B cell (primary cell): Measurements from ENCODE around the gene HSD17B2. TPM values are rescaled to one million over a fixed set of nuclear protein-coding genes. Genes with fewer than 3 reads are reported as not detected.

Source experiments
- ATAC-seq: fragments of 200-7000 bp; cut with Tn5 transposase; one replicate; pipeline ENCODE4 v1.10.0; 2021; ENCODE audit warnings: low read depth, mild to moderate bottlenecking, moderate number of reproducible peaks, moderate library complexity
- CTCF ChIA-PET: fragments of 350-600 bp; sonication (Branson Sonifier 250); formaldehyde crosslinking; loops from one replicate; lab custom pipeline; 2021; ENCODE audit warnings: antibody characterized with exemption, inconsistent platforms; lab: Charles Lee
- POLR2A ChIA-PET: fragments of 350-600 bp; sonication (Branson Sonifier 250); formaldehyde crosslinking; loops from one replicate; lab custom pipeline; 2021; ENCODE audit warnings: antibody characterized with exemption; lab: Charles Lee
- DNase-seq: peaks from one replicate; pipeline ENCODE4 v3.0.0; 2013
- H2AFZ ChIP-seq: 2 replicates; pipeline ENCODE4 v1.6.1; 2012; ENCODE audit warnings: mild to moderate bottlenecking, low read depth, low read length; ENCODE audit not compliant: insufficient read depth, poor library complexity, severe bottlenecking
- H3K27ac ChIP-seq, 2 donors: 1 replicate in 1 of 2; 2 replicates in 1 of 2; pipeline ENCODE4 v1.5.1; 2012 to 2013; ENCODE audit warnings: low read length in 2 of 2, mild to moderate bottlenecking in 2 of 2, moderate library complexity in 1 of 2
- H3K27me3 ChIP-seq, 4 experiments: fragments of 200-600 bp in 1 of 4; sonication (generic) in 1 of 4; replicated peaks in 1 of 4; 1 replicate in 2 of 4; 2 replicates in 2 of 4; pipeline versions ENCODE4 v1.6.1 to v1.7.0; 2013 to 2016; ENCODE audit warnings: low read length in 3 of 4, mild to moderate bottlenecking in 2 of 4, mixed read lengths in 1 of 4, moderate library complexity in 1 of 4; ENCODE audit not compliant: insufficient read depth in 4 of 4, control insufficient read depth in 3 of 4; ENCODE audit errors: control extremely low read depth in 1 of 4
- H3K36me3 ChIP-seq, 2 experiments: replicated peaks in 1 of 2; 1 replicate in 1 of 2; 2 replicates in 1 of 2; pipeline versions ENCODE4 v1.6.1 to v1.7.1; 2013; ENCODE audit warnings: low read length in 1 of 2; ENCODE audit not compliant: insufficient read depth in 2 of 2, control insufficient read depth in 1 of 2; ENCODE audit errors: control extremely low read depth in 1 of 2, extremely low read depth in 1 of 2
- H3K4me1 ChIP-seq, 2 donors: fragments of 200-600 bp in 1 of 2; sonication (generic) in 1 of 2; 1 replicate in 1 of 2; 2 replicates in 1 of 2; pipeline versions ENCODE4 v1.5.1 to v1.6.1; 2013 to 2017; ENCODE audit warnings: low read length in 2 of 2; ENCODE audit not compliant: control insufficient read depth in 2 of 2, insufficient read depth in 2 of 2
- H3K4me2 ChIP-seq: replicated peaks from 2 replicates; pipeline ENCODE3; 2012; ENCODE audit warnings: mild to moderate bottlenecking, low read depth, low read length; ENCODE audit not compliant: poor library complexity, severe bottlenecking
- H3K4me3 ChIP-seq, 5 experiments: fragments of 200-600 bp in 1 of 5; sonication (generic) in 1 of 5; 1 replicate in 3 of 5; 2 replicates in 2 of 5; pipeline versions ENCODE4 v1.5.1 to v1.7.0; 2011 to 2016; ENCODE audit warnings: low read length in 4 of 5, mild to moderate bottlenecking in 4 of 5, low read depth in 2 of 5, control low read depth in 1 of 5, moderate library complexity in 1 of 5; ENCODE audit not compliant: insufficient read depth in 1 of 5; ENCODE audit errors: control extremely low read depth in 1 of 5, extremely low read depth in 1 of 5
- H3K79me2 ChIP-seq: fragments of 200-600 bp; sonication (generic); one replicate; pipeline ENCODE4 v1.6.0; 2016; ENCODE audit warnings: low read length; ENCODE audit not compliant: control insufficient read depth, insufficient read depth
- H3K9ac ChIP-seq: fragments of 200-600 bp; sonication (generic); 2 replicates; pipeline ENCODE4 v1.6.1; 2017; ENCODE audit warnings: mild to moderate bottlenecking, low read length, moderate library complexity
- H3K9me3 ChIP-seq, 3 donors: one replicate each; pipeline versions ENCODE4 v1.6.1 to v1.7.1; 2013; ENCODE audit warnings: low read length in 2 of 3; ENCODE audit not compliant: control insufficient read depth in 2 of 3, insufficient read depth in 1 of 3; ENCODE audit errors: control extremely low read depth in 1 of 3
- H4K20me1 ChIP-seq: 2 replicates; pipeline ENCODE4 v1.6.0; 2012; ENCODE audit warnings: mild to moderate bottlenecking, low read length; ENCODE audit not compliant: insufficient read depth, control insufficient read depth, poor library complexity, severe bottlenecking
- H3K27ac Mint-ChIP-seq: one replicate; pipeline ENCODE4 v1.8.0; 2021; ENCODE audit warnings: mixed read lengths
- H3K27me3 Mint-ChIP-seq: one replicate; pipeline ENCODE4 v1.8.0; 2021; ENCODE audit warnings: mixed read lengths
- H3K4me1 Mint-ChIP-seq: one replicate; pipeline ENCODE4 v1.8.0; 2021; ENCODE audit warnings: mixed read lengths
- H3K4me3 Mint-ChIP-seq: one replicate; pipeline ENCODE4 v1.8.0; 2021; ENCODE audit warnings: mixed read lengths
- H3K9me3 Mint-ChIP-seq: one replicate; pipeline ENCODE4 v1.8.0; 2022; ENCODE audit warnings: mixed read lengths; ENCODE audit not compliant: insufficient read depth
- EZH2 ChIP-seq: IDR thresholded peaks from 2 replicates; pipeline ENCODE4 v1.6.1; 2012; ENCODE audit warnings: borderline replicate concordance, low read depth, mild to moderate bottlenecking, moderate library complexity, low read length; ENCODE audit not compliant: insufficient read depth, poor library complexity, severe bottlenecking
- WGBS: methylation state at CpG from one replicate; pipeline ENCODE4 v1.1.5; 2013; ENCODE audit warnings: missing lambda C conversion rate; ENCODE audit not compliant: insufficient coverage; 5-methylcytosine and 5-hydroxymethylcytosine counted together
- intact Hi-C: fragments of 100-400 bp; cut with micrococcal nuclease; formaldehyde crosslinking; loops from one replicate; pipeline ENCODE4 v1.10.0; 2022
- polyA plus RNA-seq: library from polyadenylated mRNA; depleted of rRNA; stranded (reverse); fragments of >200 nt; gene quantifications from 2 replicates; pipeline ENCODE4 v1.2.3, GENCODE V29; 2012
- total RNA-seq, 2 donors: library from RNA; stranded (reverse); fragments of 120-200 nt in 1 of 2; gene quantifications; 1 replicate in 1 of 2; 2 replicates in 1 of 2; pipeline versions ENCODE4 v1.2.3 to v1.2.4, GENCODE V29; 2013 to 2022
- TF ChIP-seq, protein P1 (sequence below): fragments of 200-600 bp; IDR thresholded peaks from one replicate; pipeline ENCODE4 v1.8.0; 2022; ENCODE audit warnings: antibody characterized with exemption, mild to moderate bottlenecking

Gene HSD17B2
- total and polyA plus RNA-seq, 2 donors (not counting 1 experiment from before 2014, with no cell fraction given) = not detected

DNA sequence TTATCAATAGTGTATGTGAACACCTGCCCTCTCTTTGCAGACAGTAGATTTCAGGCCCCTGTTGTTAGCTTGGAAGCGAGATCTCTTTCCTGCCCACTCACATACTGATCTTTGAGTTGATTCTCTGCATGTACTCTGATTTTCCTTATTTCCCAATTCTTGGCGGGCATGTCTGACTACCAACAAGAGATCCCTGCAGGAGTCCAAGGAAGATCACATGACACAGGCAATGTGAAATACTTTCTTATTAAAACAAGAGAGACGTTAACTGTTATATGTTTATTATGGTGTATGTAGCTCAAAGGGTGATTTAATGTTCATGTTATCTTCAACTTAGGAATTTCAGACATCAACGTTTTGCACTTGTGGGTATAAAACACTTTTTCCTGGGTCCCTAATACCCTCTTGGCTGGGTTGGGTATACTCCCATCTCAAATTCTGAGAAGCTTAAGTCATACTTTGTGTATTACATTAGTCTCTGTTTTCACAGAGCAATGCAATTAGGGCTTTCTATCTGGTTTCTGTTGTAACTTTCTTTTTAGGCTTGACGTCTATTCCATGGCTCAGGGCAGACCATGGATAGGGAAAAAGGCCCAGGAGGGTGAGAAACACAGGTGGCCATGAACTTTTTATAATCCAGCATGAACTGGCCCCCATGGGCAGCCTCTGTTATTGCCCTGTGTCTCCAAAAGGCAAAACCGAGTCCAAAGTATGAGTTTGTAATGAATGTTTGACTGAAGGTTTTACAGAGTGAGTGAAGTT, 32.2 kb downstream of the HSD17B2 start:
- intact Hi-C loops = no loop called here

DNA sequence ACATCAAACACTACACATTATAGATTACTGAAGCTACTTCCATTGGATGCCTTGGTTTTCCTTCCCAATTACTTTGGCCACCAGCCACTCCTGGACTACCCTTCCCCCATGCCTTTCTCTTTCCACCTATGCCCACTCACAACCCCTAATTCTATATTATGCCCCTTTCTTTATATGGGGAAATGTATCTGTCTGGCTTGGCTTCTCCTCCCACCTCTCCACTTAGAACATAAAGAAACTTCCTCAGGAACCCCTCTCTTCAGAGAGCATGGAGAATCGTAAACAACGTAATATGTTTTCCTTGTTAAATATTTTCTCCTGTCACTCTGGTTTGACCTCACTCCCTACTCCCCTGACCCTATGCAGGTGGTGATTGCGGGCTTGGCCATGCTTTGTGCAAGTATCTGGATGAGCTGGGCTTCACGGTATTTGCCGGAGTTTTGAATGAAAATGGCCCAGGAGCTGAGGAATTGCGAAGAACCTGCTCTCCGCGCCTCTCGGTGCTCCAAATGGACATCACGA, 32.8 kb downstream of the HSD17B2 start:
- Histone ChIP-seq H3K27ac (no peak overlapping the region), H3K4me3 (no peak overlapping the region), H3K9ac (no peak overlapping the region), H3K27me3 (peaks cover 0 to 21% (median 8%) of the 10 kb centered on the region in 4 experiments), H3K4me1 (no peaks in the 10 kb centered on the region), H4K20me1 (no peaks in the 10 kb centered on the region), H3K79me2 (no peaks in the 10 kb centered on the region), H3K9me3 (no peaks in the 10 kb centered on the region), H2AFZ (no peak overlapping the region), H3K36me3 (no peaks in the 10 kb centered on the region), H3K4me2 (no peak overlapping the region)
- Mint-ChIP-seq H3K9me3 (no peaks in the 10 kb centered on the region), H3K27me3 (peaks cover 39% of the 10 kb centered on the region), H3K4me1 (no peaks in the 10 kb centered on the region), H3K4me3 (no peak overlapping the region), H3K27ac (no peak overlapping the region)
- TF ChIP-seq, protein P1, sequence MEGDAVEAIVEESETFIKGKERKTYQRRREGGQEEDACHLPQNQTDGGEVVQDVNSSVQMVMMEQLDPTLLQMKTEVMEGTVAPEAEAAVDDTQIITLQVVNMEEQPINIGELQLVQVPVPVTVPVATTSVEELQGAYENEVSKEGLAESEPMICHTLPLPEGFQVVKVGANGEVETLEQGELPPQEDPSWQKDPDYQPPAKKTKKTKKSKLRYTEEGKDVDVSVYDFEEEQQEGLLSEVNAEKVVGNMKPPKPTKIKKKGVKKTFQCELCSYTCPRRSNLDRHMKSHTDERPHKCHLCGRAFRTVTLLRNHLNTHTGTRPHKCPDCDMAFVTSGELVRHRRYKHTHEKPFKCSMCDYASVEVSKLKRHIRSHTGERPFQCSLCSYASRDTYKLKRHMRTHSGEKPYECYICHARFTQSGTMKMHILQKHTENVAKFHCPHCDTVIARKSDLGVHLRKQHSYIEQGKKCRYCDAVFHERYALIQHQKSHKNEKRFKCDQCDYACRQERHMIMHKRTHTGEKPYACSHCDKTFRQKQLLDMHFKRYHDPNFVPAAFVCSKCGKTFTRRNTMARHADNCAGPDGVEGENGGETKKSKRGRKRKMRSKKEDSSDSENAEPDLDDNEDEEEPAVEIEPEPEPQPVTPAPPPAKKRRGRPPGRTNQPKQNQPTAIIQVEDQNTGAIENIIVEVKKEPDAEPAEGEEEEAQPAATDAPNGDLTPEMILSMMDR = no peak
- no peak for TF ChIP-seq EZH2
- WGBS = 90% methylated on average over 9 of the region's 10 CpGs
- POLR2A ChIA-PET = no interaction called here
- DNase-seq (no peak), ATAC-seq (no peak)
- intact Hi-C loops = no loop called here
- CTCF ChIA-PET = no interaction called here

More for the DNA sequence above, 32.2 kb downstream of the HSD17B2 start:
- Histone ChIP-seq H3K9me3 (no peaks in the 10 kb centered on the region), H3K4me1 (no peaks in the 10 kb centered on the region), H4K20me1 (no peaks in the 10 kb centered on the region), H3K27ac (no peak overlapping the region), H3K27me3 (peaks cover 0 to 17% (median 8%) of the 10 kb centered on the region in 4 experiments), H2AFZ (no peak overlapping the region), H3K4me3 (no peak overlapping the region), H3K9ac (no peak overlapping the region), H3K79me2 (no peaks in the 10 kb centered on the region), H3K36me3 (no peaks in the 10 kb centered on the region), H3K4me2 (no peak overlapping the region)
- DNase-seq (no peak), ATAC-seq (no peak)
- POLR2A ChIA-PET = no interaction called here
- H3K4me3 Mint-ChIP-seq = no peak overlapping the region
- no peaks in the 10 kb centered on the region for H3K4me1 Mint-ChIP-seq
- H3K9me3 Mint-ChIP-seq = no peaks in the 10 kb centered on the region
- H3K27ac Mint-ChIP-seq = no peak overlapping the region
- WGBS = 100% methylated on average over 3 of the region's 6 CpGs
- TF ChIP-seq, protein P1 = no peak
- TF ChIP-seq EZH2 = no peak
- H3K27me3 Mint-ChIP-seq = peaks cover 39% of the 10 kb centered on the region
- CTCF ChIA-PET = no interaction called here
